ENCODE measurements around the gene WDR87. TPM values are rescaled to one million over a fixed set of nuclear protein-coding genes. Genes with fewer than 3 reads are reported as not detected.
A peak's percentile ranks its signal among the peaks of the same experiment; 100 is the strongest.

The WDR87 gene
- total and polyA plus RNA-seq, 10 of the 15 experiments (the other 5 are each of a cell fraction or from before 2014, with no cell fraction given) = not detected

GRCh38 chr19:37906869-37907734 is 708 bp upstream of the WDR87 start, which contains the start of gene SIPA1L3 (continued):
- TF ChIP-seq ZBTB40 (IDR thresholded peaks at IDR 0.05; ENCODE audit: borderline replicate concordance) (peak; percentile 60; the same call in 1 of the 2 replicates), SIN3A (IDR thresholded peaks at IDR 0.05; ENCODE audit: low read depth, low read length) (peak; percentile 69), NFXL1 (IDR thresholded peaks at IDR 0.05; ENCODE audit: borderline replicate concordance) (no peak), EP300 (IDR thresholded peaks at IDR 0.05; ENCODE audit: borderline replicate concordance in 1 of 2, control insufficient read depth in 1 of 2, low read depth in 2 of 2, low read length in 2 of 2) (0 out of 4 replicates have a peak, but pooled peaks of 1 of the 2 experiments have one; percentile 6), ZNF592 (IDR thresholded peaks at IDR 0.05) (no peak), IRF3 (IDR thresholded peaks at IDR 0.05) (no peak), BRCA1 (IDR thresholded peaks at IDR 0.05; ENCODE audit: low read depth, low read length) (no peak), SREBF2 (IDR thresholded peaks at IDR 0.05; ENCODE audit: low read length) (no peak), RELB (IDR thresholded peaks at IDR 0.05; ENCODE audit: low read depth) (no peak), DPF2 (IDR thresholded peaks at IDR 0.05) (peak; percentile 49), E2F4 (IDR thresholded peaks at IDR 0.05; ENCODE audit: low read depth, low read length) (no peak), SIX5 (IDR thresholded peaks at IDR 0.05; ENCODE audit: low read depth, low read length, severe bottlenecking) (peak; percentile 97), MYB (IDR thresholded peaks at IDR 0.05; ENCODE audit: borderline replicate concordance, low read depth, low read length) (peak; percentile 65; the same call in 1 of the 2 replicates), ZNF24 (IDR thresholded peaks at IDR 0.05) (0 out of 2 replicates have a peak, but pooled peaks have one; percentile 23), HDGF (IDR thresholded peaks at IDR 0.05) (no peak; the same call in none of the 2 replicates), SREBF1 (IDR thresholded peaks at IDR 0.05; ENCODE audit: low read length) (peak; percentile 81)
